MV-4-11 (cell line): ENCODE results near the gene LGI4.

ENCODE experiments used
- DNase-seq: peaks from one replicate; lab custom pipeline; 2025; lab: John Stamatoyannopoulos, UW

The LGI4 gene

GRCh38 chr19:35134601-35135242 lies at the start of gene LGI4:
Gene LGI4 (minus strand): TSS chr19:35135059. CDS start chr19:35134680, 379 bp downstream.
- DNase-seq, result no peak

DNA sequence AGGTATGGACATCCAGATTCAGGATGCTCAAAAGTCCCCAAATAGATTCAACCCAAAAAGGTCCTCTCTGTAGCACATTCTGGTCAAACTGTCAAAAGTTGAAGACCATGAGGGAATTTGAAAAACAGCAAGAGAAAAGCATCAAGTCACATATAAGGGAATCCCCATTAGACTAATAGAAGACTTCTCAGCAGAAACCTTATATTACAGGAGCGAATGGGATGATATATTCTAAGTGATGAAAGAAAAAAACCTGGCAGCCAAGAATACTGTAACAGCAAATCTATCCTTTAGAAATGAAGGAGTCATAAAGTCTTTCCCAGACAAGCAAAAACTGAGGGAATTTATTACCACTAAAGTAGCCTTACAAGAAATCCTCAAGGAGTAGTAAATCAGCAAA lies 49.4 kb upstream of the LGI4 start:
- DNase-seq, result no peak

- DNase-seq, result no peak
These were observed 46.5 kb upstream of the LGI4 start for GRCh38 chr19:35181387-35181786.

- DNase-seq, result no peak
These were observed 45.0 kb upstream of the LGI4 start for GRCh38 chr19:35179830-35180229.

GRCh38 chr19:35178701-35179100 lies 43.8 kb upstream of the LGI4 start:
- no peak for DNase-seq

DNA sequence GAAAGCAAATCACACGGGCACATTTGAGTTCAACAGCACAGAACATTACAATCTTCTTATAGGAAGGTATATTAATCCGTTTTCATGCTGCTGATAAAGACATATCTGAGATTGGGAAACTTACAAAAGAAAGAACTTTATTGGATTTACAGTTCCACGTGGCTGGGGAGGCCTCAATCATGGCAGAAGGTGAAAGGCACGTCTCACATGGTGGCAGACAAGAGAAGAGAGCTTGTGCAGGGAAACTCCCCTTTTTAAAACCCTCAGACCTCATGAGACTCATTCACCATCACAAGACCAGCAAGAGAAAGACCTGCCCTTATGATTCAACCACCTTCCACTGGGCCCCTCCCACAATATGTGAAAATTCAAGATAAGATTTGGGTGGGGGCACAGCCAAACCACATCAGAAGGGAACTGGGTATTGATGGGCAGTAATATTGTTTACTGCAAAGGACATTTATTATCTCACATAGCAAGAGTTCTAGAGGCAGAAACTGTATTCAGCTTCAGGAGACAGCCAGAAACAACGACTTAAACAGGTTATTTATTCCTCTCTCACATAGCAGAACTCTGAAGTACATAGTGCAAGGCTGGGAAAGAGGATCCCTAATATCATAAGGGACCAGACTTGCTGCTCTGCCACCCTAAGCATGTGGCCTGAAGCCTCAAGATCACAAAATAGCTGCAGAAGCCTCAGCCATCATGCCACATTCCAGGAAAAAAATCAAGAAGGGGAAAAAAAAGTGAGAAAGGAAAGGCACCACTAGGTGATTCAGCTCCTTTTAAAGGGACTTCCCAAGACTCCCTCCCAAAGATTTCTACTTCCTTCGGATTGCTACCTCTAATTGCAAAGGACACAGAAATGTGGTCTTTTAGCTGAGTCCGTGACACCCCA lies 42.8 kb upstream of the LGI4 start:
- DNase-seq, result no peak

GRCh38 chr19:35176181-35176570 lies 41.3 kb upstream of the LGI4 start:
- no peak for DNase-seq

GRCh38 chr19:35174226-35174625 lies 39.4 kb upstream of the LGI4 start:
- DNase-seq, result no peak

DNA sequence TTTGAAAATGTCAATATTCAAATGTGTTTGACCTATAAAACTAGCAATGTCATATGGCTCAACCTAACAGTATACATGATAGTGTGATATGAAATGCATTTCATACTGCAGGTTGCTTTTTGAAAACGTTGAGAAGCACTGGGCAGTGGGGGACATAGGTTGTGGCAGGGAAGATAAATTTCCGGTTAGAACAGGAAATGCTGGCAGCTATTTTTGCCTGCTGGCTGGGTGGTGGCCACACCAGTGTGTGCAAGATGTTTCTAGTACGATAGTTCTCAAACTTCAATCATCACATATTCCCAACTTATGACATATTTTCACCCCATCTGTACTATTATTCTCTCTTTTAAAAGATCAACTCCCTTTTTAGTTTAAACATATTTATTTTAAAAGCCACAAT lies 36.9 kb upstream of the LGI4 start:
- DNase-seq, result peak; percentile 35

DNA sequence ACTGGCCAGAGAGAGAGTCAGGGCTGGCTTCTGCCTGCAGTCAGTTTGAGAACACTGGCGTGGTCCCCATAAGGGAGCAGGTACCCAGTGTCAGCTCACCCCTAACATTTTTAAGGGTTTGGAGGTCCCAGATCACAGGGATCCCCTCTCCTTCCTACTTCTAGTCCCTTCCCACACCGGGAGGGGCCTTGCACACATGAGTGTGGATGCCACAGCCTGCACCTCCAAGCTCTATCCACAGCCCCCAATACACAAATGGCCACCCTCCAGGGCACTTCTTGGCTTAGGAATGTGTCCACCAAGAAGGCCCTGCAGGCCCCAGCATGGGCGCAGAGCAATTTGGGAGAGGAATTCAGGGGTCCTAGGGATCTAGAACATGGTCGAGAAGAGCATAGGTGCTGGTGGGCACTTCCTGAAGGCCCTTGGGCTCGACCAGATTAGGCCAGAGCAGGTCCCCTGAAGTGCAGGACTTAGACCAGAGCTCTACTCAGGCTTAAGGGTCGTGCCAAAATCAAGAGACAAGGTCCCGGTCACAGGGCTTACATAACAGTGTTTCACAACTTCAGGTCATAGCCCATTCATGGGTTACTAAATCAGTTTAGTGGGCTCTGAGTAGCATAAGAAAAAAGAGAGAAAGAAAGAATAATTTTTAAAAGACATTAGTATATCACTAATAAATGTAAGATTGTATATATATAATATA lies 35.7 kb upstream of the LGI4 start:
- no peak for DNase-seq

DNA sequence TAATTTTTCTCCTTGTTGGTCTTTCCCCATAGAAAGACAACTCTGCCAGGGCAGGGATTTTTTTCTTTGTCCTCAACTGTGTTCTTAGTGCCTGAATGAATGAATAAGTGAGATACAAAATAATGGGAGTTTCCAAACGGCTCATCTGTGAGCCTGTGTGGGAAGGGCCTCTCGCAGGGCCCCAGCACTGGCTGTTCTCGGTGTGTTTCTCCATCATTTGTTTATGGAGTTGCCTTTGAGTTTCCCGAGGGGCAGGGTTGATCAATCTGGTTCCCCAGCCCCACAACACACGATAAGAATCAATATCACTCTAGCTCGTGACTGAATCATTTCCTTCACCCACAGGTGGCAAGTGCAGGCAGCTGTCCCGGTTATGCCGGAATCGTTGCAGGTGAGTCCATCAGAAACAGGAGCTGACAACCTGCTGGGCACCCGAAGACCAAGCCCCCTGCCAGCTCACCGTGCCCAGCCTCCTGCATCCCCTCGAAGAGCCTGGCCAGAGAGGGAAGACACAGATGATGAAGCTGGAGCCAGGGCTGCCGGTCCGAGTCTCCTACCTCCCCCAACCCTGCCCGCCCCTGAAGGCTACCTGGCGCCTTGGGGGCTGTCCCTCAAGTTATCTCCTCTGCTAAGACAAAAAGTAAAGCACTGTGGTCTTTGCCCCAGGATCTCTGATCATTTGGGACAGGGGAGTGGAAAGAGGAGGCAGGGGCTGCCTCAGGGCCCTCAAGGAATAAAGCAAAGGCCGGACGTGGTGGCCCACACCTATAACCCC lies 34.5 kb upstream of the LGI4 start:
- DNase-seq, result no peak

DNA sequence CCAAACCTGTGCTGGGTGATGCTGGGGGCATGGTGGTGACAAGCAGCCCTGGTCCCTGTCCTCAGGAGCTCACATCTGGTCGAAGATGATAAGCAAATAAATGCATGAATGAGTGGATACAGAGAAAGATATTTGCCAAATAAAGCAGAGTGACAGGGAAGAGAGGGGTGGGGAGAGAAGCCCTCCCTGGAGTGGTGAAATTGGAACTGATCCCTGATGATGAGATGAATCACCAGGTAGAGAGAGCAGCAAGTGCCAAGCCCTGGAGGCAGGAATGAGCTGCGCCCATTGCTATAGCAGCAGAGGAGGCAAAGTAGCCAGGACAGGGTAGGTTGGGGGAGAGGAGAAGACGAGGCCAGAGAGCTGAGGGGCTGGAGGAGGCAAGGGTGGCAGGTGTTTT lies 33.3 kb upstream of the LGI4 start:
- DNase-seq, result no peak

DNA sequence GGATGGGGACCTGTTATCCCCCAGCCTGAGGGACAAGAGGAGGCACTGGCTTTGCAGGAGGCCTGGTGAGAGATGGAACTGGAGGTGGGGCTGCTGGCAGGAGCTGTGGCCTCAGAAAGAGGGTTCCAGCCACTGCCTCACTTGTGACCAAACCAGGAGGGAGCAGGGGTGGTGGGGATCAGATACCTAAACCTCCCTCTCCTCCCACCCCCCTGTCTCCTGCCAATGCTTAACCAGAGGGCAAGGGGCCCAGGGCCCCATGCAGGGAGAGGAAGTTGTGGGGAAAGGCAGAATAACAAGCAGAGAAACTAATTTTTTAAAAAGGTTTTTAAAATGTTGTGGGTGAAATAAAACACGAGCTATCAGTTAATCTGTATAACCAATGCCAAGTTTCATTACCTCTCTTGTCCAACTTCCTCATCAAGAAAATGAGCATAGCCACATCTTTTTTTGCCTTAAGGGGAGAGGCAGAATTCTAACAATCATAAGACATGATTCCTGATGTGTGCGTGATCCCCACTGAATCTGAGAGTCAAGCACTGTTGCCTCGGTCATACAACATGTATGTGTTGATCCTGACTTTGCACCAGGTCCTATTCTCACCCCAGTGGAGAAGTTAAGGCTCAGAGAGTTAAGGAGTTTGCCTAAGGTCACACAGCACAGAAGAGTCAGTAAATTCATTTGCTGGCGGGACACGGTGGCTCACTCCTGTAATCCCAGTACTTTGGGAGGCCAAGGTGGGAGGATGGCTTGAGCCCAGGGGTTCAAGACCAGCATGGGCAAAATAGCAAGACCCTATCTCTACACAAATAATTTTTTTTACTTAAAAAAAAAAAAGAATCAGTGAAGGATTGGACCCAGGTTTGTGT lies 32.6 kb upstream of the LGI4 start:
- peak; percentile 93 for DNase-seq

DNA sequence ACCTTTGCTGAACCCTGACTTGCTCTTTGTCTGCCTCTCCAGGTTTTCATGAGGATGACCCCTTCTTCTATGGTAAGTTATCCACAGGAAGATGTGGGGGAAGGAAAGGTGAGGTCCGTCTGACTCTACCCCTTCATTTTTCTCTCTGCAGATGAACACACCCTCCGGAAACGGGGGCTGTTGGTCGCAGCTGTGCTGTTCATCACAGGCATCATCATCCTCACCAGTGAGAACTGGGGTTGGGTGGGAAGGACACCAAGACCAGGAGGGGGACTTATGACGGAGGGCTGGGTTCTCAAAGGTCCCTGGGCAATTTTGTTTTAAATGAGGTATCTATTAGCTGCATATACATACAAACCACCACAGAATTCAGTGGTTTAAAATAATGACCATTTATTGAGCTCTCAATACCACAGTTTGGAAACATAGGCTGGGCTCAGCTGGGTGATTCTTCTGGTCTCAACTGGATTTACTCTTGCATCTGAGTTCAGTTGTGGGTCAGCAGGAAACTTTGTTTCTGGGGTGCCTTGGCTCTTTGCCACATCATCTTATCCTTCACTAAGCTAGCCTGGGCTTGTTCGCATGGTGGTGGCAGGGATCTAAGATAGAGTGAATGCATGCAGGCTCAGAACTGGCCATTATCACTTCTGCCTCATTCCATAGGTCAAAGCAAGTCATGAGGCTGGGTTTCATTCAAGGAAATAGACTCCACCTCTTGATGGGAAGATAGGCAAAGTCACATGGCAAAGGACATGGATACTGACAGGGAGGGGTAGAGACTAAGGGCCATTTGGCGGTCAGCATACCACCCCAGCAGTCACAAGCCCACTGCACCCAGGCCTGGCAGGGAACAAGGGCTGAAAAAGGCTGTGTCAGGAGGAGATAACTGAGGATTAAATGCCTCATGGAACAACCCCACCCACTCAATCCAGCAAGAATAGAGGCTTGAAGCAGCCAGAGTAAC lies 31.5 kb upstream of the LGI4 start:
- peak; percentile 66 for DNase-seq

DNA sequence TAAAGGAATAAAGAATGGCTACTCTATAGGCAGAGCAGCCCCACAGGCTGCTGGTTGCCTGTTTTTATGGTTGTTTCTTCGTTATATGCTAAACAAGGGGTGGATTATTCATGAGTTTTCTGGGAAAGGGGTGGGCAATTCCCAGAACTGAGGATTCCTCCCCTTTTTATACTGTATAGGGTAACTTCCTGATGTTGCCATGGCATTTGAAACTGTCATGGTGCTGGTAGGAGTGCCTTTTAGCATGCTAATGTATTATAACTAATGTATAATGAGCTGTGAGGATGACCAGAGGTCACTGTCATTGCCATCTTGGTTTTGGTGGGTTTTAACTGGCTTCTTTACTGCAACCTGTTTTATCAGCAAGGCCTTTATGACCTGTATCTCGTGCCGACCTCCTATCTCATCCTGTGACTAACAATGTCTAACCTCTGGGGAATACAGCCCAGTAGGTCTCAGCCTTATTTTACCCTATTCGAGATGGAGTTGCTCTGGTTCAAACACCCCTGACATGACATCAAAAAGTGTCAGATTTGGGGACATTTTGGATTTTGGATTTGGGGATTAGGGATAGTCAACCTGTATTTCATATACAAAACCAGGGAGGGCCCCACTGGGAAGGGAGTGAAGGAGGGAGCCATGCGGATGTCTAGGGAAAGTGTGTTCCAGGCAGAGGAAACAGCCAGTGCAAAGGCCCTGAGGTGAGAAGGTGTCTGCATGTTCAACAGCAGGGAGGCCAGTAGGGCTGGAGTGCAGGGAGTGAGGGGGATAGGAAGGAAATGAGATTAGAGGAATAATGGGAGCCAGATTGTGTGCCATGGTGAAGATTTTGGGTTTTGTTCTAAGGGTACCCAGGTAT lies 30.6 kb upstream of the LGI4 start:
- DNase-seq, result no peak

DNA sequence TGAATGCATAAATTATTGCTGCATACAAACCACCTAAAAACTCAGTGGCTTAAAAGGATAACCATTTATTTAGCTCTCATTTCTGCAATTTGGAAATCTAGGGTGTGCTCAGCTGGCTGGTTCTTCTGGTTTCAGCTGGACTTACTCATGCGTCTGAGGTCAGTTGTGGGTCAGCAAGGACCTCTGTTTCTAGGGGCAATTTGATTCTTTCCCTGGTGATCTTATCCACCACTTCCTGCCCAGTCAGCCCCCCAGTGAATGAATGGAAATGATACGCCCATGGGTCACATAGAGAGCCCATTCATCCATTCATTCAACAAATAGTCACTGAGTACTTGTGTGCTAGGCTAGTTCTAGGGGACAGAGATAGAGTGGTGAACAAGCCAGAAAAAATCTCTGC lies 29.6 kb upstream of the LGI4 start:
- DNase-seq, result peak; percentile 85

- no peak for DNase-seq
These were observed 27.8 kb upstream of the LGI4 start for GRCh38 chr19:35162471-35163326.

GRCh38 chr19:35161434-35161743 lies 26.5 kb upstream of the LGI4 start:
- no peak for DNase-seq
